GM18526 (cell line): ENCODE data around the gene HNRNPAB.

ENCODE experiments used
- POLR2A ChIP-seq: IDR thresholded peaks from 3 replicates; pipeline ENCODE4 v1.6.1; 2011; ENCODE audit not compliant: insufficient read length; ENCODE audit errors: extremely low read depth

Gene HNRNPAB

DNA sequence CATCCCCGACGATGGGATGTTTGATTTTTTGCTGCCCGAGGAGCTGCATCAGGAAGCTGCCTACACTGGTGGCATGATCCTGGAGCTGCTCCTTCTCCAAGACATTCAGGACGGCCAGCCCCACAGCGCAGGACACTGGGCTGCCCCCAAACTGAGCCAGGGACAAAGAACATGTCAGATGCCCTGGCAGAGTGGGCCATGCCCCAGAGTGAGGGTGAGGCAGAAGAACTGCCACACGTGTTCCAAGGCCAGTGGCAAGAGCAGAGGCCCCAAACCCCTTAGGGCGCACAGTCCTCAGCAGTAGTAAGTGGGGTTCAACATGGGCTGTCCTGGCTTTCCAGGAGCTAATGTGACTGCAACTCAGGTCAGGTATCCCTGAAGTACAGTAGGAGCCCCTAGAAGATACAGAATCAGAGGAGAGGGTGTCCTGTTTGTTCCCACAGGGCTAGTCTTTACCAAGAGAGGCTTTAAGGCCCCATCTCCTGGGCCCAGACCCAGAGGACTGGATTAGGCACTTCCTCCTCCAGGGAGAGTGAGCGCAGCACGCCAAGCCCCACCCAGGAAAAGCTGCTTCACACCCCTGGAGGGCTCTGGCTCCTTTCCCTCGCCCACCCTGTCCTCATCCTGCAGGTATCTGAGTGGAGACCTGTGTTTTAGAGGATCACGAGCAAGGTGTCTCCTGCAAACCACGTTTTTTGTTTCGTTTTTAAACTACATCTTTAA is 11.1 kb downstream of the HNRNPAB start:
- TF ChIP-seq POLR2A = no peak

DNA sequence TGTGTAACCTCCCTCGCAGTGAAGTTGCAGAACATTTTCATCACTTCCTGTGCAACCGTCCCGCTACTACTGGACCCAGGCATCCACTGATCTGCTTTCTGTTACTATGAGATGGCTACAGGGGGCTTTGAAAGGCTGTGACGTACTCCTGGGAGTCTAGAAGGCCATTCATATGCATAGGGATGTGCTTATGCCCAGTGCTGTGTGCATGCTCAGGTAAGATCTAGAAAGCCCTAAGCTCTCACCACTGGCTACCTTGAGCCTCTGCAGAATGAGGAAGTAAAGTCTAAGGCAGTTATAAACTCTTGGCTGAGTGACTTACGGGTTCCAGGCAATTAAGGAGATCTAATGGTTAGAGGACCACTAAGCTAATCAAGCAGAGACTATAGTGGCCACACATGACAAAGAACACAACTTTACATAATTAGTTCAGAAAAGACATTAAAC is 11.8 kb downstream of the HNRNPAB start:
- no peak for TF ChIP-seq POLR2A

DNA sequence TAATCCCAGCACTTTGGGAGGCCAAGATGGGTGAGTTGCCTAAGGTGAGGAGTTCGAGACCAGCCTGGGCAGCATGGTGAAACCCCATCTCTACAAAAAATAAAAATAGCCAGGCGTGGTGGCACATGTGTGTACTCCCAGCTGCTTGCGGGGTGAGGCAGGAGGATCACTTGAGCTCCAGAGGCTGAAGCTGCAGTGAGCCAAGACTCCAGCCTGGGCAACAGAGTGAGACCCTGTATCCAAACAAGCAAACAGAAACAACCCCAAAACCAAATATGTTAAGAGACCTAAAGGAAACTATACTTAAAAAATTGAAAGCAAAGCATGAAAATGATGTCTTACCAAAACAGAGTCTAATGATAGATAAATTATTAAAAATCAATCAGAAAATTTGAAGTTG is 12.4 kb downstream of the HNRNPAB start:
- no peak for TF ChIP-seq POLR2A

DNA sequence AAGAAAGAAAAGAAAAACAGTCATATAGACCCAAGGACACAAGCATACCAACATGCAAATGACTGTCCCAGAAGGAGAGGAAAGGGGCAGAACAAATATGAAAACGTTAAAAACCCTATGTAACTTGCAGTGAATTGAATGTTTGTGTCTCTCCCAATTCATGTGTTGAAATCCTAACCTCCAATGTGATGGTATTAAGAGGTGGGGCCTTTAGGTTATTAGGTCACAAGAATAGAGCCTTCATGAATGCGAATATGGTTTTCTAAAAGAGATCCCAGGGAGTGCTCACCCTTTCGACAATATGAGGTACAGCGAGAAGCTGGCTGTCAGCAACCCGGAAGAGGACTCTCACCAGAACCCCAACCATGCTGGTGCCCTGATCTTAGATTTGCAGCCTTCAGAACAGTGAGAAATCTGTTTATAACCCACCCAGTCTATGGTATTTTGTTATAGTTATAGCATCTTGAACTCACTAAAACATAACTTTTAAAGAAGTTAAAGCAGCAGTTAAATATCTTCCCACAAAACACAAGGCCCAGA is 14.0 kb downstream of the HNRNPAB start:
- TF ChIP-seq POLR2A = no peak

DNA sequence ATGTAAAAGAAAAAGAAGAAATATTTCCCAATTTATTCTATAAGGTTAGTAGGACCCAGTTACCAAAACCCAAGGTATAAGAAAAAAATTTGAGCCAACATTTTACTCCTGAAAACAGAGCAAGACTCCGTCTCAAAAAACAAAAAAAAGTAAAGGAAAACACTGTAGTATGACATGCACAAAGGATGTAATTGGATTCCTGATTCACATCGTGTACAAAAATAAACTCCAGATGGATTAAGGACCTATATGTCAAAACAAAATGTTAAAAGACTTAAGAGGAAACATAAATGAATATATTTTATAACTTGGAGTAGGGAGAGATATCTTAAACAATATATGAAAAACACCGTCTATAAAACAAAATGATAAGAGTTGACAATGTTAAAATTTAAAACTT is 14.5 kb downstream of the HNRNPAB start:
- TF ChIP-seq POLR2A = no peak

DNA sequence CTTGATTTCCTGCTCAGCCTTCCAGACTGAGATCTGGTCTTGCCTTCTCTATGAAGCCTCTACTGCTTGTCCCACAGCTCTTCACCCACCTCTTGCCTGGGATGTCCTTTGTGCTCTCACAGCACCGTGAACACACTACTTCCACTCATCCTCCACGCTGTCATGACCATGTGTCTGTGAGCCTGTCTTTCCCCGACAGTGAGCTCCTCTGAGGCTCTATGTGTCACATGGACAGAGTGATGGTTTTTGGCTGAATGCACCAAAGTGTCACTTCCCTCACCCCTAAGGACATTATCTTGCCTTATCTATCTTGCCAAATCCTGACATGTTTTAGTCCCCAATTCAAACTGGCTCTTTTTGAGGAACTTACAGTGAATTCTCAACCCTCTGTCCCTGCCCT is 16.9 kb downstream of the HNRNPAB start:
- TF ChIP-seq POLR2A = no peak

DNA sequence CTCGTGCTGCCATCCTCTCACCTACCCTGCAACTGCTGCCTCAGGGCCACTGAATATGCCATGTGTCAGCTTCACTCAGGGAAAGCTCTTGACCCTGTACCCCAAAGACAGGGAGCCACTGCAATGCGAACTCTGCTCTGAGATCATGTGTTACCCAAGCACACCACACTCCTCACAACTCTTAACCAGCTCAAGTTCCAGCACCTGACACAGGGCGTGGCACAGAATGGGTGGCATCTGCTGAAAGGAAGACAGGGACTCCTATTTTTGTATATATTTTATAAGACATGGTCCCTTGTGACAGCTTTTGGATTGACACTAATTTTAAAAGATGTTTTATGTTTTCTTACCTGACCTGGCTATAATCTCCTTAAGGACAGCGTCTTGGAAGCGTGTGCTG is 17.5 kb downstream of the HNRNPAB start:
- no peak for TF ChIP-seq POLR2A

DNA sequence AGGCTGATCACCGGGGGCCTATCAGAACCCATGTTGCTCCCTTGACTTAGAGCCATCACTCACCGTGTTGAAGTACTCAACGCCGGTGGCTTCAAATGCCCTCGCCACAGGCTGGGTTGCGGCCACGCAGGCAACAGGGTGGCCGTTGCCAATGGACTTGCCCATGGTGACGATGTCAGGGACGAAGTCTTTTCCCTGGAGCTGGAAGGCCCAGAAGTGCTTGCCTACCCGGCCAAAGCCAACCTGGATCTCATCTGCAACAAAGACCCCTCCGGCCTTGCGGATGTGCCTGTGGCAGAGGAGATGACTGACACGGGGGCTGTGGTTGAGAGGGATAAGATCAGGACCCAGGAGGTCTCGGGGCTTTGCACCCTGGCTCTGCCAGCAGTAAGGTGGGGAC is 18.0 kb downstream of the HNRNPAB start:
- no peak for TF ChIP-seq POLR2A

DNA sequence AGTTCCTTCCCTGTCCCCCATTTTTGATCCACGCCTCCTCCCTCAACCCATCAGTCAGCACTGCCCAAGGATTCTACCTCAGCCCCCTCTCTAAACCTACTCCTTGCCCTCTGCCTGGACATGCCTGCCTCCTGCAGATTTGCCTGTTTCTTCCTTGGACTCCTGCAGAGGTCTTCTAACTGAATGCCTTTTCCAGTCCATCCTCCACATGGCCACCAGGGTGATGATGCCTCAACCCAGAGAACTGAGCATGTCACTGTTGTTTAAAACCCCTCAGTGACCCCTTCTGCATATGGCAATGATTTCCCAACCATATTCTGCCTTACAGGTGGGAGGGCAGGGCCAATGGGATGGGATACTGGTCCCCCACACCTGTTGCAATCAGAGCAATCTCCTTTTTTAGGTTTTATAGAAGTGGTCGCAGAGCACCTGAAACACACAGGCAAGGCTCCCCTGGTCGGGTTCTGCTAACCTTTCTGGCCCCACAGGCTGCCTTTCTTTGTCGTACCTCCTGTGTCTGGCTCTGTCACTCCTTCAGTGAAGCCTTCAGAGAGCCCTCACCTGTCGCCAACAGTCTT is 19.0 kb downstream of the HNRNPAB start:
- TF ChIP-seq POLR2A = no peak

DNA sequence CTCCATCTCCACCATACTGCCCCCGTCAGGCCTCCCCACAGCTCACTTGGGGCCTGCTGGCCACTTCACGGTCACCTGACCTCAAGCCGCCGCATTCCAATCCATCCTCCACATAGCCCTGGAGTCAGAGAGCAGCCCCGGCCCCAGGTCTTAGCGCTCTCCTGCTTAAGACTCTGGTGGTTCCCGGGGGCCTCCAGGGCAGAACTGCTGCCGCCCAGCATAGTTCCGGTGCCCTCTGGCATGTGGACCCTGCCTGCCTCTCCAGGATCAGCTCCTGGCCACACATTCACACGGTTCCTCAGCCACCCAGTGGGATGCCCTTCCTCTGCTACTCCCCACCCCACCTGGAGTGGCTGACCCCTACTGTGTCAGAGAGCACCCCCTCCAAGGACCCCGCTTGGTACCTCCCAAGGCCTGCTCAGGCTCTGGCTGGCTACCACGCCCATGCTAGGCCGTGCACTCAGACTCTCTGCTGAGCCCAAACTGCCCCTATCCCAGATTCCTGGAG is 19.5 kb downstream of the HNRNPAB start:
- TF ChIP-seq POLR2A = no peak

DNA sequence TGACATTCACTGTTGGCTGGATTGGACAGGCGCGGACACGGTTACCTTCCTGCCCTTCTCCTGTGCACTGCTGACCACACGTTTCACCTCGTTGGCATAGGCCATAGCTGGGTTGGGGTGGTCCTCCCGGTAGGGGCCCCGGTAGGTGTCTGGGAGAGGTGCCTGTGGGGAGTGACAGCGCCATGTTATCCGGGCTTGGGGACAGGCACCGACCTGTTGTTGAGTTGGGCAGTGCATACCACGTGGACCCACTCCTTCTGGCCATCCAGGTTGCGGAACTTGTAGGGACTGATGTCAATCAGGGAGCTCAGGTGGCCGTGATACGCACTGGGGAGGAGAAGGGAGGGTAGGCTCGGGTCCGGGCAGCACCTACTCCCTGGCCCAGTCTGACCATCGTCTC is 20.1 kb downstream of the HNRNPAB start:
- no peak for TF ChIP-seq POLR2A

DNA sequence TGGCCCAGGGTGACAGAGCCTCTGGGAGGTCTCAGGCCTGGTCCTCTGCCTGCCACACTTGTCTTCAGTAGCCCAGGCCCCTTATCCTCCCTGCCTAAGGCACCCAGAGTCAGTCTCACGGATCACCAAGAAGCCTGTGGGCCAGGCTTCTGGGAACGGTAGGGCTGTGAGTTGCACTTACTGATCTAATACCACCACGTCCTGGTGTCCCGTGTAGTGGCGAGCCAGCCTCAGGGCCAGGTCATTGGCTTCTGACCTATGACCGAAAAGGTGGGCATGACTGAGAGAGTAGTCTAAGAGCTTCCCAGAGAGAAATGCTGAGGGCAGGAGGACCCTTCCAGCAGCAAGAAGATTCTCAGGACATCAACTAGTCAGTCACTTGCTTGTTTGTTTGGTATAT is 20.8 kb downstream of the HNRNPAB start:
- no peak for TF ChIP-seq POLR2A

DNA sequence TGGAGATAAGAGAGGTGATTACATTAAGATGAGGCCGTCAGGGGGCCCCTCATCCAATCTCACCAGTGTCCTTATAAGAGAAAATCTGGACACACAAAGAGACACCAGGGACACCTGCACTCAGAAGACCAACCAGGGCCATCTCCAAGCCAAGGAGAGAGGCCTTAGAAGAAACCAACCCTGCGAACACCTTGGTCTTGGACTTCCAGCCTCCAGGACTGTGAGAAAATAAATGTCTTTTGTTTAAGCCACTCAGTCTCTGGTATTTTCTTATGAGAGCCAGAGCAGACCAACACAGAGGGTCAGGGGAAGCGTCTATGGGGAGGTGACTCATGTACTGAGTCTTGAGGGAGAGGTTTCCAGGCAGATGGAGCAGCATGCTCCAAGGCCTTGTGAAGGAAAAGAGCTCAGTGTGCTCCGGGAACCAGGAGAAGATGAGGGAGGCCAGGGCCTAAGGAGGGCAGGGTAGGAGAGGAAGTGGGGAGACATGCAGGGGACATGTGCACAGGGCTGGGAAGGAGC is 22.9 kb downstream of the HNRNPAB start:
- TF ChIP-seq POLR2A = no peak

DNA sequence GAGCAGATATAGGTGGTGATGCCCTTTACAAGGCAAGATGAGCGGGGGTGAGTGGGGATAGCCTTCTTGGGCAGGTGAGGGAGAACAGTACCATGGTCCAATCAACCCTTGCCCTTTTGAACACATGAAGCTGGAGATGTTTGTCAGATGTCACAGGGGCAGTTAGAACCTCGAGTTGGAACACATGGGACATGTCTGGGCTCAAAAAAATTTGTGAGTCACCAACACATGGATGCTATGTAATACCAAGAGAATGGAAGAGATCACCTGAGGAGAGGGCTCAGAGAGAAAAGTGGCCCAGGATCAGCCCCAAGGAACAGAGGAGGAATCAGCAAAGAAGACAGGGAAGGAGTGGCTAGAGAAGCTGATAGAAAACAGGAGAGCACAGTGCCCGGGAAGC is 23.6 kb downstream of the HNRNPAB start:
- TF ChIP-seq POLR2A = no peak

DNA sequence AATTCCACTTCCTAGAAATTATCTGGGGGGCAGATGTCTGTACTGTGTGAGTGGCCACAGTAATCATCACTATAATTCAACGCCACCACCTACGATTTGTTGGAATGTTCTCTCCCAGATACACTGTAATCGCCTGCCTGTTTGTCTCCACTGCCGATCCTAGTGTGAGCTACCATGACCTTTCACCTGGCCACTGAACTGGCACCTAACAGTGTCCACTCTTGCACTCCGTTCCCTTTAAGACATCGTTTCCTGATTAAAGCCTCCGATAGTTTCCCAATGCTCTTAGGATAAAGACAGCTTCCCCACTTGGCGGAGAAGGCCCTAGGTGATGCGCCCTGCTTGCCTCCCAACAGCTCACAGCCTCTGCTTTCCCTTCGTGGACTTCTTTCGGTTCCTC is 24.3 kb downstream of the HNRNPAB start:
- no peak for TF ChIP-seq POLR2A

DNA sequence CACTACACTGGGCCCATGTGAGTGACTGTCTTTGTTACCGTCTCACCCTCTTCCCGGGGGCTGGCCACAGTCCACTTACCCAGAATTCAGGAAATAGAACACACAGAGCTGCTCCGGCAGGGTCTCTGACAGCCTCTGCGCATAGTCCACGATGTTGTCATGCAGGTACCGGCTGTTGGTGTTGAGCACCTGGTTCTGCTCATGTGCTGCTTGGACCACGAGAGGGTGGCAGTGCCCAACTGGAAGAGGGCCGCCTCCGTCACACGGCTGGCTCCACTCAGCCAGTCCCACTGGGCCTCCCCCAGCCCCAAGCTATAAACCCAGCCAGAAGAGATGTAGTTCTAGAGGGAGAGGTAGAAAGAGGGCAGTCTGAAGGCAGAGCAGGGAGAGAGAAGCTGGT is 25.5 kb downstream of the HNRNPAB start:
- TF ChIP-seq POLR2A = no peak
